ENCODE data around the gene PKP4. TPM values are rescaled to one million over a fixed set of nuclear protein-coding genes. Genes with fewer than 3 reads are reported as not detected.

Gene PKP4
- total and polyA plus RNA-seq, 4 donors, result 21.5 to 96.4 (median 32.8) TPM

GRCh38 chr2:158662421-158662820, 205.7 kb downstream of the PKP4 start:
- DNase-seq (no peak), ATAC-seq (ENCODE audit: insufficient read depth, low FRiP score) (no peak)
- Histone ChIP-seq H3K4me1 (ENCODE audit: control insufficient read depth in 5 of 5, insufficient read depth in 5 of 5, low read length in 5 of 5) (peaks cover 2 to 37% (median 18%) of the 10 kb centered on the region in 5 donors), H3K27ac (ENCODE audit: low read depth in 1 of 2, low read length in 1 of 2) (no peak overlapping the region), H3K36me3 (ENCODE audit: control insufficient read depth in 4 of 4, insufficient read depth in 4 of 4, low read length in 4 of 4) (peaks cover 9 to 40% (median 34%) of the 10 kb centered on the region in 4 donors), H3K9ac (ENCODE audit: insufficient read depth in 1 of 2, low read length in 2 of 2) (no peak overlapping the region), H3K4me3 (no peak overlapping the region), H3K27me3 (ENCODE audit: control insufficient read depth in 3 of 3, insufficient read depth in 3 of 3, low read length in 2 of 3) (no peaks in the 10 kb centered on the region), H3K9me3 (ENCODE audit: control insufficient read depth in 4 of 4, insufficient read depth in 3 of 4, low read length in 3 of 4) (no peaks in the 10 kb centered on the region)
- TF ChIP-seq CTCF (IDR thresholded peaks at IDR 0.05; ENCODE audit: control extremely low read depth, extremely low read depth), result no peak
- WGBS, 2 donors, result 91 to 95% methylated on average over 6 of the region's 6 CpGs

- 89 to 91% methylated on average over 6 of the region's 6 CpGs for WGBS, 2 donors
- H3K4me1 ChIP-seq (ENCODE audit: control insufficient read depth in 5 of 5, insufficient read depth in 5 of 5, low read length in 5 of 5), result peaks cover 2 to 38% (median 23%) of the 10 kb centered on the region in 5 donors
- peaks cover 9 to 47% (median 34%) of the 10 kb centered on the region in 4 donors for H3K36me3 ChIP-seq (ENCODE audit: control insufficient read depth in 4 of 4, insufficient read depth in 4 of 4, low read length in 4 of 4)
- H3K27ac ChIP-seq (ENCODE audit: low read depth in 1 of 2, low read length in 1 of 2), result no peak overlapping the region
- H3K9ac ChIP-seq (ENCODE audit: insufficient read depth in 1 of 2, low read length in 2 of 2), result no peak overlapping the region
- DNase-seq (no peak), ATAC-seq (ENCODE audit: insufficient read depth, low FRiP score) (no peak)
- no peaks in the 10 kb centered on the region for H3K27me3 ChIP-seq (ENCODE audit: control insufficient read depth in 3 of 3, insufficient read depth in 3 of 3, low read length in 2 of 3)
- no peaks in the 10 kb centered on the region for H3K9me3 ChIP-seq (ENCODE audit: control insufficient read depth in 4 of 4, insufficient read depth in 3 of 4, low read length in 3 of 4)
- no peak for TF ChIP-seq CTCF (IDR thresholded peaks at IDR 0.05; ENCODE audit: control extremely low read depth, extremely low read depth)
- no peak overlapping the region for H3K4me3 ChIP-seq
These were observed 207.0 kb downstream of the PKP4 start for GRCh38 chr2:158663796-158664195.

- no peak for ATAC-seq (ENCODE audit: insufficient read depth, low FRiP score)
- peaks cover 4 to 28% (median 23%) of the 10 kb centered on the region in 5 donors for H3K4me1 ChIP-seq (ENCODE audit: control insufficient read depth in 5 of 5, insufficient read depth in 5 of 5, low read length in 5 of 5)
- no peaks in the 10 kb centered on the region for H3K9me3 ChIP-seq (ENCODE audit: control insufficient read depth in 4 of 4, insufficient read depth in 3 of 4, low read length in 3 of 4)
- H3K27me3 ChIP-seq (ENCODE audit: control insufficient read depth in 3 of 3, insufficient read depth in 3 of 3, low read length in 2 of 3), result no peaks in the 10 kb centered on the region
- H3K27ac ChIP-seq (ENCODE audit: low read depth in 1 of 2, low read length in 1 of 2), result no peak overlapping the region
- H3K36me3 ChIP-seq (ENCODE audit: control insufficient read depth in 4 of 4, insufficient read depth in 4 of 4, low read length in 4 of 4), result peaks cover 9 to 51% (median 38%) of the 10 kb centered on the region in 4 donors
- no peak overlapping the region for H3K9ac ChIP-seq (ENCODE audit: insufficient read depth in 1 of 2, low read length in 2 of 2)
- no peak for TF ChIP-seq CTCF (IDR thresholded peaks at IDR 0.05; ENCODE audit: control extremely low read depth, extremely low read depth)
- H3K4me3 ChIP-seq, result no peak overlapping the region
- WGBS, 2 donors, result 56 to 71% methylated on average over 3 of the region's 3 CpGs
- no peak for DNase-seq
These were observed 208.2 kb downstream of the PKP4 start for GRCh38 chr2:158664987-158665386.
